Measurements from ENCODE around the gene CCP110. TPM values are rescaled to one million over a fixed set of nuclear protein-coding genes. Genes with fewer than 3 reads are reported as not detected.
A peak's percentile ranks its signal among the peaks of the same experiment; 100 is the strongest.

The CCP110 gene
- 2.9 to 5.5 TPM (median 4.1 TPM) in 3 replicates for polyA plus RNA-seq
- 5.0 TPM for polyA plus RNA-seq (2011; ENCODE audit: low read depth)
- polyA plus RNA-seq (2011; cell fraction: cytosol; rRNA removed), result 1.8 and 3.2 TPM in 2 replicates
- 3.0 and 4.4 TPM in 2 replicates for polyA plus RNA-seq (2011; cell fraction: nucleus; rRNA removed)
- 1.8 and 4.1 TPM in 2 replicates for polyA plus RNA-seq (2012; ENCODE audit: low replicate concordance)
- polyA minus RNA-seq, result 0.98 to 4.3 TPM (median 1.5 TPM) in 3 replicates
- polyA minus RNA-seq (2011; cell fraction: cytosol; rRNA and poly(A)+ RNA removed), result 1.7 TPM
- polyA minus RNA-seq (2011; cell fraction: nucleus; rRNA and poly(A)+ RNA removed), result 2.2 and 5.2 TPM in 2 replicates

GRCh38 chr16:19523559-19524355 is at the start of gene CCP110:
CCP110 (plus strand) TSS chr16:19523942; CDS start chr16:19527882, 3,940 bp downstream.
- peak within 1 kb of the TSS; percentile 50 for H3K27ac ChIP-seq (ENCODE audit: control insufficient read depth, insufficient read depth, low read length)
- peak within 1 kb of the TSS; percentile 98 for H2AFZ ChIP-seq (ENCODE audit: control insufficient read depth, low read length)
- no peaks in the 10 kb centered on the region for H4K20me1 ChIP-seq (ENCODE audit: control insufficient read depth, extremely low read depth, insufficient read depth, low read length)
- H3K79me2 ChIP-seq (ENCODE audit: control insufficient read depth, insufficient read depth, low read length), result peaks cover 45% of the 10 kb centered on the region
- peaks cover 1 to 8% of the 10 kb centered on the region in 2 experiments for H3K36me3 ChIP-seq (ENCODE audit: control insufficient read depth in 2 of 2, extremely low read depth in 1 of 2, insufficient read depth in 2 of 2, low read length in 2 of 2)
- peak; percentile 32 for DNase-seq (ENCODE audit: low read depth, low spot score)
- peak within 1 kb of the TSS; percentile 83 for H3K9ac ChIP-seq (ENCODE audit: control insufficient read depth, extremely low read depth, insufficient read depth, low read length)
- TF ChIP-seq, protein P1, sequence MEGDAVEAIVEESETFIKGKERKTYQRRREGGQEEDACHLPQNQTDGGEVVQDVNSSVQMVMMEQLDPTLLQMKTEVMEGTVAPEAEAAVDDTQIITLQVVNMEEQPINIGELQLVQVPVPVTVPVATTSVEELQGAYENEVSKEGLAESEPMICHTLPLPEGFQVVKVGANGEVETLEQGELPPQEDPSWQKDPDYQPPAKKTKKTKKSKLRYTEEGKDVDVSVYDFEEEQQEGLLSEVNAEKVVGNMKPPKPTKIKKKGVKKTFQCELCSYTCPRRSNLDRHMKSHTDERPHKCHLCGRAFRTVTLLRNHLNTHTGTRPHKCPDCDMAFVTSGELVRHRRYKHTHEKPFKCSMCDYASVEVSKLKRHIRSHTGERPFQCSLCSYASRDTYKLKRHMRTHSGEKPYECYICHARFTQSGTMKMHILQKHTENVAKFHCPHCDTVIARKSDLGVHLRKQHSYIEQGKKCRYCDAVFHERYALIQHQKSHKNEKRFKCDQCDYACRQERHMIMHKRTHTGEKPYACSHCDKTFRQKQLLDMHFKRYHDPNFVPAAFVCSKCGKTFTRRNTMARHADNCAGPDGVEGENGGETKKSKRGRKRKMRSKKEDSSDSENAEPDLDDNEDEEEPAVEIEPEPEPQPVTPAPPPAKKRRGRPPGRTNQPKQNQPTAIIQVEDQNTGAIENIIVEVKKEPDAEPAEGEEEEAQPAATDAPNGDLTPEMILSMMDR (optimal IDR thresholded peaks at IDR 0.05 in 1 of 3, IDR thresholded peaks at IDR 0.05 in 1 of 3, conservative IDR thresholded peaks at IDR 0.05 in 1 of 3; ENCODE audit: extremely low read depth in 1 of 3, insufficient read depth in 2 of 3, low read length in 3 of 3), result no peak
- no peak for TF ChIP-seq EZH2 (IDR thresholded peaks at IDR 0.05; ENCODE audit: low read length)
- no peaks in the 10 kb centered on the region for H3K27me3 ChIP-seq (ENCODE audit: control insufficient read depth, extremely low read depth, insufficient read depth, low read length)
- H3K4me2 ChIP-seq (ENCODE audit: control insufficient read depth, extremely low read depth, insufficient read depth, low read depth, low read length), result peak within 1 kb of the TSS; percentile 86
- no peaks in the 10 kb centered on the region for H3K9me3 ChIP-seq (ENCODE audit: control insufficient read depth, low read depth, low read length)
- peak within 1 kb of the TSS; percentile 70 to 90 (median 85) for H3K4me3 ChIP-seq (ENCODE audit: control insufficient read depth in 2 of 3, extremely low read depth in 1 of 3, insufficient read depth in 2 of 3, low read depth in 1 of 3, low read length in 3 of 3)
- peaks cover 28% of the 10 kb centered on the region for H3K4me1 ChIP-seq (ENCODE audit: control insufficient read depth, extremely low read depth, insufficient read depth, low read length)
- peak; percentile 62 for FAIRE-seq
- dilution Hi-C loops (cut with MboI; ENCODE audit: extremely low pct_ligation_motif_present, low sequenced_read_pairs), result loop anchor here (25.0 kb wide), 1 partner anchor 111 kb away; the partner anchor contains the start of gene TMC5
- H3K9me1 ChIP-seq (ENCODE audit: control insufficient read depth, extremely low read depth, insufficient read depth, low read length), result no peaks in the 10 kb centered on the region

GRCh38 chr16:19474617-19475016 is 49.1 kb upstream of the CCP110 start:
- Histone ChIP-seq H3K9me3 (ENCODE audit: control insufficient read depth, low read depth, low read length) (no peaks in the 10 kb centered on the region), H3K27me3 (ENCODE audit: control insufficient read depth, extremely low read depth, insufficient read depth, low read length) (no peaks in the 10 kb centered on the region), H3K4me1 (ENCODE audit: control insufficient read depth, extremely low read depth, insufficient read depth, low read length) (no peaks in the 10 kb centered on the region), H3K9ac (ENCODE audit: control insufficient read depth, extremely low read depth, insufficient read depth, low read length) (no peak overlapping the region), H3K79me2 (ENCODE audit: control insufficient read depth, insufficient read depth, low read length) (no peaks in the 10 kb centered on the region), H3K9me1 (ENCODE audit: control insufficient read depth, extremely low read depth, insufficient read depth, low read length) (no peaks in the 10 kb centered on the region), H3K36me3 (ENCODE audit: control insufficient read depth in 2 of 2, extremely low read depth in 1 of 2, insufficient read depth in 2 of 2, low read length in 2 of 2) (no peaks in the 10 kb centered on the region), H2AFZ (ENCODE audit: control insufficient read depth, low read length) (no peak overlapping the region), H3K4me2 (ENCODE audit: control insufficient read depth, extremely low read depth, insufficient read depth, low read depth, low read length) (no peak overlapping the region), H3K27ac (ENCODE audit: control insufficient read depth, insufficient read depth, low read length) (no peak overlapping the region), H3K4me3 (ENCODE audit: control insufficient read depth in 2 of 3, extremely low read depth in 1 of 3, insufficient read depth in 2 of 3, low read depth in 1 of 3, low read length in 3 of 3) (no peak overlapping the region), H4K20me1 (ENCODE audit: control insufficient read depth, extremely low read depth, insufficient read depth, low read length) (no peaks in the 10 kb centered on the region)
- DNase-seq (ENCODE audit: low read depth, low spot score) (no peak), FAIRE-seq (no peak)
- dilution Hi-C loops (cut with MboI; ENCODE audit: extremely low pct_ligation_motif_present, low sequenced_read_pairs), result no loop called here
- no peak for TF ChIP-seq EZH2 (IDR thresholded peaks at IDR 0.05; ENCODE audit: low read length)
- TF ChIP-seq, protein P1 (optimal IDR thresholded peaks at IDR 0.05 in 1 of 3, IDR thresholded peaks at IDR 0.05 in 1 of 3, conservative IDR thresholded peaks at IDR 0.05 in 1 of 3; ENCODE audit: extremely low read depth in 1 of 3, insufficient read depth in 2 of 3, low read length in 3 of 3), result peak in 1 of 3 experiments; percentile 7
